ENCODE results near the gene LRRC28.

Gene LRRC28

DNA sequence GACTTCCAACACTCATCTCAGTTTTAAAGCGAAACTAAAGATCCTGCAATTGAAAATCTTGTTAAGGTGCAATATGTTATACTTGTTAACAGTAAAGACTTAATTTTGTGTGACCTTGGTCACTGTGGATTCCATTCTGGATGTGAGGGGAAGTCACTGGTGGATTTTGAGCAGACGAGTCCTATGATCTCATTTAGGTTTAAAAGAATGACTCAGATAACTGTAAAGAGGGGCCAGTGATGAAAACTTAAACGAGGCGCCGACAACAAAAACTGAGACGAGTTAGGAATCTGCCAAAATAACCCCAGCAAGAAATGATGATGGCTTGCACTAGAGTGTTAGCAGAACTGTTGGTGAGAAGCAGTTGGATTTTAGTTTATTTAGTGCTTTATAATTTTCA, 56.5 kb downstream of the LRRC28 start:
- DNase-seq, result peak; percentile 36

DNA sequence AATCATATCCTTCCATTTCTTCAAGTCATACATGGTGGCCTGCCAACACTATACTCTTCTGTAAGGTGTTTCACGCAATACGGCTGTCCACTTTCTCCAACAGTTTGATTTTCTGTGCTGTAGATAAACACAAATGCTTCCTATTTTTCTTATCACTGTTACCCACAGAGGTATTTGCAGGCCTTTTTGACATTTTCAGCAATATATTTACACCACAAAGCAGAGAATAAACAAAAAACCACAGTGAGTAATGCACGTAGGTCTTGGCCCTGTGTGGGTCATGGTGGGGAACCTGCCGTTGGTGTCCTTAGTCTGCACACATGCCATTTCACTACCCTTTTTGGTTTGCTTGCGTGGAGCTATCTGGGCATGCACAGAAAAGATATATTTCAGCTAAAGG, 59.5 kb downstream of the LRRC28 start:
- no peak for DNase-seq

DNA sequence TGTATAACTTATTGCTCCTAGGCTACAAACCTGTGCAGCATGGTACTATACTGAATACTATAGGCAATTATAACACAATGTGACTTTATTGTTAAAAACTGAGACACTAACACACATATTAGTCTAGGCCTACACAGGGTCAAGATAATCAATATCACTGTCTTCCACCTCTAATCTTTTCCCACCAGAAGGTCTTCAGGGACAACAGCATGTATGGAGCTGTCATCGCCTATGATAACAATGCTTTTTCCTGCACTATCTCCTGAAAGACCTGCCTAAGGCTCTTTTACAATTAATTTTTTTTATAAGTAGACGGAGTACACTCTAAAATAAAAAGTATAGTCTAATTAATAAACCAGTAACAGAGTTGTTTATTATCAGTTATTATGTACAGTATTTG, 60.9 kb downstream of the LRRC28 start:
- no peak for DNase-seq

DNA sequence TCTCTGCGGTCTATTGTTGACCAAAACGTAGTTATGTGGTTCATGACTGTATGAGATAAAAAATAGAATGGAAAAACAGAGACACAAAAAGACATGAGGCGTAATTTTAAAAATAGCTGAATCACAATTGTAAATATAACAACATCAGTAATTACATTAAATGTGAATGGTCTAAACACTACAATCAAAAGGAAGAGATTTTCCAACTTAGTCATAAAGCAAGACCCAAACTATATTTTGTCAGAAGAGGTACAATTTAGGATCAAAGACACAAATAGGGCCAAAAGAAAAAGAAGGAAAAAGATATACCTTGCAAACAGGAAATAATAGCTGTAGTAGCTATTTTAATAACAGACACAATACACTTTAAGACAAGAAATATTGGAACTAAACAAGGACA, 61.5 kb downstream of the LRRC28 start:
- no peak for DNase-seq

DNA sequence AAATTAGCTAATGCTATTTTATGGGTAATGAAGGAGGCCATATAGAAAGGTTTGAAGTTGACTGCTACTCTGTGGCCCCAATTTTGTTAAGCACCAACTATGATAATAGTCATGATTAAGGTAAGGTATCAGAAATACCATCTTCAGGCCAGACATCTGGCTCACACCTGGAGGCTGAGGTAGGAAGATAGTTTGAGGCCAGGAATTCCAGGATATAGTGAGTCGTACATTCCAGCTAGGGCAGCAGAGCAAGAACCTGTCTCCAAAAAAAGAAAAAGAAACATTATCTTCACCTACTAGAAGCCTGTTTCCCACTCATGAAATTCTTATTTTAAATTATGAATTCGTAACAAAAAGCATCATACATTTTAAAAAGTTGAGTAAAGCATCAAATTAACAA, 64.4 kb downstream of the LRRC28 start:
- no peak for DNase-seq

DNA sequence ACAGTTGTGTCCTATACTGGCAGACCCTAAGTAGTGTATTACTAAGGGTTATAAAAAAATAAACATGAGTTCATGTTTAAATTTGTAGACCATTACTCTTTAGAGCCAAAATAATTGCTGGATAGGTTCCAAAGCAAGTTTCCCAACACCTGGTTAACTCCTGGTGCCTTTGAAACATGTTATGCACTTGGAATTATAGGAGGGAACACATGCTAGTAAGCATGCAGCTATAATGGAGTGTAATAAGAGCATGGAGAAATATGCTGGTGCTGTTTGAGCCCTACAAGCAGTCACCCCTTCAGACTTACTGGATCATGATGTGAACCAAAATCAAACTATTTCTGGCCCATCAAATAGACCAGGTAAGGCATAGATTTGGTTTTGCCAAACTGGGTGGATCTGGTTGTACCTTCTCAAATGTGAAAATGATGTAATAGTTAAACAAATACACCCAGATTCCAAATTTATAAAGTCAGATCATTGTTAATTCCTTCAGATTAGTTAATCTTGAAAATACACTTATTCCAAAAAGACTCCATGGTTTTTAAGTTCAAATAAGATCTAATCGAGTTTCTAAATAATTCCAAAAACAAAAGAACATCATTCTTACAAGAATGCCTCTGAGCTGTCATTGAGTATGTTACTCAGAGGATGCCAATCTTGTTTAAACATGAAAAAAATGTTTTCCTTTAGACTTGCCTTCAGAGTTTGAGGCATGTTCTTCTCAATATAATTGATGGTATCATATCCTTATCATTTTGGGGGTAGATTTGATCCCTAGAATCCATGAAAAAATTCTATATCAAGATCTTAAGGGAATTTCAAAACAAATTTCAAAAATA, 69.3 kb downstream of the LRRC28 start:
- DNase-seq, result peak; percentile 63

DNA sequence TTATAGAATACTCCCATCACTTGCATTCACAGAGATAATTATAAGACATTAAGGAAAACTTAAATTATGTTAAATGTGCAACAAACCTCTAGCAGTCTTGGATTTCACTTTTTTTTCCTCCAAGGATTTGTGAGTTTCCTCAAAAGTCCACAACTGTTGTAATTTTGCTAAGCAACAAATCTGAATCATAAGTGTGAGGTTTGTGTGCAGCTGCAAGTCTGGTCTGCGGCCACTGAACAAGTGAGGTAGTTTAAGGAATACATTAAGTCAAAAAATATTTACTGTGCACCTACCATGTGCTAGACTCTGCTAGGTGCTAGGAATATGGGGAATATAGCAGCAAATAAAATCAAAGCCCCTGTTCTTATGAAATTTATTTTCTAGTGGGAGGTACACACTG, 70.2 kb downstream of the LRRC28 start:
- no peak for DNase-seq

DNA sequence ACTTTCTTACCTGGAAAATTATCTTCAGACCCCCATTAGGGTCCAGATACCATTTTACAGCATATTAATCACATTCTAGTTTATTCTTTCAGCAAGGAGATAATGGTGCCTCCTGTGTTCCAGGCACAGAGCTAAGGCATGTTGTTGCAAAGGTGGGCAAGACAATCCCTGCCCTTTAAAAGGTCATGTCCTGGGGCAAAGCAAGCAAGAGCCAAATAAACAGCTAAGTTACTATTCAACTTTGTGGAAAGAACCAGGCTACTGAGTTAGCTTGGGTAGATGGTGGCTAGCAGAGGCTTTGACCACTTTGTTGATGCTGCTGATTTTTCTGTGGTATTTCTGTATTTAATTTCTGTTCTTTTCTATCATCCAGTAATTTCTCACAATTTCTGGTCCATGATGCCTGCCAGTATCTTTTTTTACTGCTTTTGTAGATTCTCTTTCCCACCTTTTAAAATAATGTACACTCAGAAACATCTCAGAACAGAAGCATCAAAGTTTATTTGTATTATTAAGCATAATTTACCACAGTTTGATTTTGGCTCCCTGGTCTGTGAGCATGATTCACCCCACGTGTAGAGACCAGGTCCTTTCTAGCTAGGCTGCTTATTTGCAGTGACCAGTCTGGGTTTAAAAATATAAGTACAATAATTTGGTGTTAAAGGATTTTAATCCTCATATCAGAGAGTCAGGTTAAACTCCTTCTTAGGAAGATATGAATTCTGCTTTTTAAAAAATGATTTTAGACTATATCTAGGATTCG, 71.5 kb downstream of the LRRC28 start:
- DNase-seq, result no peak

DNA sequence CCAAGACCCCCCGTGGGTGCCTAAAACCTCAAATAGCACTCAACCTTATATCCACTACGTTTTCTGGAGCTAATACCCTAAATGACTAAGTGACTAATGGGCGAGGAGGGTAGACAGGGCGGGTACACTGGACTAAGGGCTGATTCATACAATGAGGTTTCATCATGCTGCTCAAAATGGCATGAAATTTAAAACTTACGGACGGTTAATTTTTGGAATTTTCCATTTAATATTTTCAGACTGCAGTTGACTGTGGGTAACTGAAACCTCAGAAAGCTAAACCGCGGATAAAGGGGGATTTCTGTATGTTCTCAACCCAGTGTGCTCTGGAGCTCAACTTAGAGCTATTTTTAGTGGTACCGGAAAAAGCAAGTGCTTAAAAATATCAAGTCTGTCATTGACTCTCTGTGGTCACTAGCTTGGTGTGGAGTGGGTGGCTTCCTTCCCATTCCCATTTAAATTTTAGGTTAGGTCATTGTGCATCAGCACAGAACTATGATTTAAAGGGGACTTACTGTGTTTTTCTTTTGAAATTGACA, 72.9 kb downstream of the LRRC28 start:
- peak; percentile 18 for DNase-seq

DNA sequence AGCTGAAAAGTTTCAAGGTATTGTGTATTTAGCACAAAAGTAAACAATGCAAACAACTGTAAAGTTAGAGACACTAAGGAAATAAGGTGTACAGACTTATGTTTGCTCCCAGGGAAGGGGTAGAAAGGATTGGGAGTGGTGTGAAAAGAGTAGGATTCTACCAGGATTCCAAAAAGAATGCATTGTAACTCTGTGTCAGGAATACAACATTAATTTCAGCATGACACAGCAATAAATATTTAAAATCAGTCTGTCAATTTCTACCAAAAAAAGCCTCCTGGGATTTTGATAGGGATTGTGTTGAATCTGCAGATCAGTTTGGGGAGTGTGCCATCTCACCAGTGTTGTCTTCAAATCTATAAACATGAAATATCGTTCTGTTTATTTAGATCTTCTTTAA, 73.4 kb downstream of the LRRC28 start:
- no peak for DNase-seq

DNA sequence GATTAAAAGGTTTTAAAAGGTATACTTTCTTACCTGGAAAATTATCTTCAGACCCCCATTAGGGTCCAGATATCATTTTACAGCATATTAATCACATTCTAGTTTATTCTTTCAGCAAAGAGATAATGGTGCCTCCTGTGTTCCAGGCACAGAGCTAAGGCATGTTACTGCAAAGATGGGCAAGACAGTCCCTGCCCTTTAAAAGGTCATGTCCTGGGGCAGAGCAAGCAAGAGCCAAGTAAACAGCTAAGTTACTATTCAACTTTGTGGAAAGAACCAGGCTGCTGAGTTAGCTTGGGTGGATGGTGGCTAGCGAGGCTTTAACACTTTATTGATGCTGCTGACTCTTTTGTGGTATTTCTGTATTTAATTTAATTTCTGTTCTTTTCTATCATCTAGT, 75.0 kb downstream of the LRRC28 start:
- DNase-seq, result no peak

DNA sequence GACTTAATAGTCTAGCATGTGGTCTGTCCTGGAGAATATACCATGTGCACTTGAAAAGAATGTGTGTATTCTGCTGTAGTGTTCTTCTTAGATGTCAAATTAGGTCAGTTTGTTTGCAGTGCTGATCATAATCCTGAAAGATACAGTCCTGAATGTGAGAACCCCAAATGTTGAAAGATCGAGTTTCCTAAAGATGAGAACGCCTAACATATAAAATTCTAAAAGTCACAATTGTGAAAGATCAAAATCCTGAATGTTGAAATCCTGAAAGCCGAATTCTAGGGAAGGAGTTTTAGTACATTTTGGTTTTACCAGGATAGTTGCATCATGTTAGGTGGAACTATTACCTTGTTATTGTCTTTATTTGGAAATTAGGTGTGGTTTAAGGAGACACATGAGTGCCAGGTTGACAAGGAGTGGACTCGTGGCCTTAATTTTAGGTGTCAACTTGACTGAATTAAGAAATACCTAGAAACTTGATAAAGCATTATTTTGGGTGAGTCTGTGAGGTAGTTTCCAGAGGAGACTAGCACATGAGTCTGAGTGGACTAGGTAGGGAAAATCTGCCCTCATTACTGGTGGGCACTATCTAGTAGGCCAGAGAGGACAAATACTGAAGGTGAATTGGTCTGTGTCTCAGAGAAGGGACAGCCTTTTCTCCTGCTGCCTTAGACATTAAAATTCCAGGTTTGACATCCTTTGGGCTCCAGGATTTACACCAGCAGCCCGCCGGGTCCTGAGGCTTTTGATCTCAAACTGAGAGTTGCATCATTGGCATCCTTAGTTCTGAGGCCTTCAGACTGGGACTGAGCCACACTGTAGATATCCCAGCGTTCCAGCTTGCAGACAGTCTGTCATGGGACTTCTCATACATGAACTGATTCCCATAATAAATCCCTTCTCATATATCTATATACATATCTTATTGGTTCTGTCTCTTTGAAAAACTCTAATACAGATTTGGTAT, 77.1 kb downstream of the LRRC28 start:
- DNase-seq, result no peak

DNA sequence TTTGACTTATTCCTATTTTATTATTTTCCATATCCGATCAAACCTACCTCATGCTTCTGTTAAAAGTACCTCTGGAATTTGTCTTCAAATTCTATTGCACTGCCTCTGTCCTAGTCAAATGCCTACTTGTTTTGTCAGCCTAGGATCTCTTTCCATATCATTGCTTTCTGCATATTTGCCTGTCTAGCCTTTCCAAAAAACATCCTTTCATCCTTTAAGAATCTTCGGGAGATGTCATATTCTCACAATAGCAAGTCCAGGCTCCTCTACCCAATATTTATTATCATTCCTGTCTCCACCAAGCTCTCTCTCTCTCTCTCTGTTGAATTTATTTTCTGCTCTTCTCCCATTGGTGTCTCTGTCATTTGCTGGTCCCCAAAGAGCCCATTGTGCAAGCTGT, 80.1 kb downstream of the LRRC28 start:
- no peak for DNase-seq

DNA sequence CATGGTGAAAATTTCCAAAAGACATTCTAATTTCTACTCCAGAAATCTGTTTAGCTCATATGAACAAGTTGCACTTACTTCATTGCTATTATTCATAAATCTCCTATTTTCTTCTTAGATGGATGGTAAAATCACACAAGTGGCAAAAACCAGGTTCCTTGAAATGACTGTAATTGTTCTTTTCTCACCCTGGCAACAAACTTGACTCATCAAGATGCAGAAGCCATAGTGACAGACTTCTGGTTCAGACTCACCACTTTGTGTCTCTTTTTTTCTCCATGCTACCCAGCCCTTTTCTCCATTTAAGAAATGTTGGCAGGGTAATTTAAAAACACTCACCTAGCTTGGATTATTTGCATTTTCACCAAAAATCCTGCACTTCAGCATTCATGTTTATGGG, 82.1 kb downstream of the LRRC28 start:
- no peak for DNase-seq

DNA sequence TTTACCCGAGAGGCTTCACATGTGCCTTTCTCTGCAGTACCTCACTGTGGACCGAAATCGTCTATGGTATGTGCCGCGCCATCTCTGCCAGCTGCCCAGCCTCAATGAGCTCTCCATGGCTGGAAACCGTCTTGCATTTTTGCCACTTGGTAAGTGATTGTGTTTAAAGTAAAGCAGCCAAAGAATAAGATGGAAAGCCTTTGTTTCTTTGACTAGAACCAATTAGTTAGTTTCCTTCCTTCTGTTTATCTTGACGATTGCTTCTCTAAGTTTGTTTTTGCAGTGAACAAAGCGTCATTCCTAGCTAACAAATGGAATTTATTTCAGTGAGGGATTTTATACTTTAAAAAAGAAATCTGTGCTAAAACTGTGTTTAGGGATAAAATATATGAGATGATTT, 82.7 kb downstream of the LRRC28 start:
- no peak for DNase-seq

DNA sequence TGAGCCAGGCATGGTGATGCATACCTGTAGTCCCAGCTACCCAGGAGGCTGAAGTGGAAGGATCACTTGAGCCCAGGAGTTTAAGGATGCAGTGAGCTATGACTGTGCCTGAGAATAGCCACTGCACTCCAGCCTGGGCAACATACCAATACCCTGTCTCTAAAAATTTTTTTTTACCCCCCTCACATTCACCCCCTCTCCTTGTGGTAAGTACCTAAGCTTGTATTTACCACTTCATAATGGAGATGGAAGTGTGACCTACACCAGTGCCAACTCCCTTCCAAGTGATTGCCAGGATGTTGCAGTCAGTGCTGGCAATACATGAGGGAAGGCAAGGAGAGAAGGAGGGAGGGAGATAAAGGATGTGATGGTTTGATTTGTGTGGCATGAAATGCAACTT, 84.2 kb downstream of the LRRC28 start:
- no peak for DNase-seq

DNA sequence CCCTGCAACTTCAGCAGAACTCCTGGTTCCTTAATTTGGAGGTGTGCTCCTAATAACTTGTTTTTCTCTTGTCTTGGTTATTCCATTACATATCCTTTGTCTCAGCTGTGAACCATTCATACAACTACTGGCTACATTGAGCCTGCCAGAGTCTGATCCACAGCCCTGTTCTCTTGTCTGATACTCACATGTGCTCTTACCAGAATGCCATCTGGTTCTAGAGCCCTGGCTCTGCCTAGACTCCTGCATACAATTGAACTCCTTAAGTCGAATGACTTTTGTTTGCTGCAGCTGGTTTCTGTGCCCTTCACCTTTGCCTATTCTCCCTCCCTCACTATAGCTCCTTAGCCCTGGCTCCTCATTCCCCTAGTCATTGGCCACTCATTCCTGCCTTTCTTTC, 85.5 kb downstream of the LRRC28 start:
- DNase-seq, result no peak

DNA sequence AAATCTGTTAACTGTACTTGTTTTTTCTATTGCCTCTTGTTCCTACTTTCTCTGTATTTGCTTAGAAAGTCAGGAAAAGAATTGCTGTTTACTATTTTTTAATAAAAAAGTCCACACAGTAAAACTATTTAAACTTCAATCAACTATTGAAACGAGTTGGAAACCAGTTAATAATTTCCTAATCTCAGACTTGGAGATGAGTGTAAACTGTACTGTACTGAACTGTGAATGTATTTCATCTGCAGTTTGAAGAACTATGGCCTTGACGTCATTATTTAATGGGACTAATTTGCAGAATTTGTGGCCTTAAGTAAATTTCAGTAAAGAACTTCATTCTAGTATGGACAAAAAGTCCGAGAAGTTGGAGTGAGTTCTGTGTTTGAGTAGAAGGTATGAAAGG, 89.1 kb downstream of the LRRC28 start:
- DNase-seq, result no peak

DNA sequence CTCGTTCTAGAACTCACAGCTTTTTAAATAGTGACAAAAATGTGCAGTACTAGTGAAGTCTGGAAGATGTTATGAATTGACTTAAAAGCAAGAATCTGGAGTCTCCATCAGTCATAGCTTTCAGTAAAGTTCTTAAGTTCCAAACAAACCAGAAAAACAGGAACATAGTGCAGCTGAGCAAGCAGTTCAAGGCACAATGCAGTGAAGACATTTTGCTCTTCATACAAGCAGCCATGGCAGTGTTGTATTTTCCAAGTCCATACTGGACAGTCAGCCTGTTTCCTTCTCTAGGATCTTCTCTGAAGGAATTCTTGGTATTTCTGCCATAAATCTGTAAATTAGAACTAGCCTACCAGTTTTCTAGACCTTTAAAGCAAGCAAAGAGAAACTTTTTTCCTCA, 90.5 kb downstream of the LRRC28 start:
- DNase-seq, result no peak

DNA sequence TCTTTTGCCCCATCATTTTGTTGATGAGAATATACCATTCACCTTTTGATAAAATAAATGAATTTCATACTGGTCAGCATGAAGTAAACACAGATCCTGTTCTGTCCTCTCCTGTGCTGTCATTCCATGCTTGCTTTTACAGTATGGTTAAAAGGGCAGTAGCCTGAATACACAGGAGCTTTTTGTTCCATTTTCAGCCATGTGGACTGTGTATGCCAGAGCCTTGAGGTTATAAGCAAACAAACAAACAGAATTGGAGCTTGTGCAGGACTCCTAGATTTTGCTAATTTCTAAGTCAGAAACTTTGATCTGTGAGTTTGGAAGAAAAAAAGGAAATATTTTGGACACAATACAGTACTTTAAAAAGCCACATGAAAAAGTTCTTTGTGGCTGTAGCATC, 91.9 kb downstream of the LRRC28 start:
- no peak for DNase-seq

DNA sequence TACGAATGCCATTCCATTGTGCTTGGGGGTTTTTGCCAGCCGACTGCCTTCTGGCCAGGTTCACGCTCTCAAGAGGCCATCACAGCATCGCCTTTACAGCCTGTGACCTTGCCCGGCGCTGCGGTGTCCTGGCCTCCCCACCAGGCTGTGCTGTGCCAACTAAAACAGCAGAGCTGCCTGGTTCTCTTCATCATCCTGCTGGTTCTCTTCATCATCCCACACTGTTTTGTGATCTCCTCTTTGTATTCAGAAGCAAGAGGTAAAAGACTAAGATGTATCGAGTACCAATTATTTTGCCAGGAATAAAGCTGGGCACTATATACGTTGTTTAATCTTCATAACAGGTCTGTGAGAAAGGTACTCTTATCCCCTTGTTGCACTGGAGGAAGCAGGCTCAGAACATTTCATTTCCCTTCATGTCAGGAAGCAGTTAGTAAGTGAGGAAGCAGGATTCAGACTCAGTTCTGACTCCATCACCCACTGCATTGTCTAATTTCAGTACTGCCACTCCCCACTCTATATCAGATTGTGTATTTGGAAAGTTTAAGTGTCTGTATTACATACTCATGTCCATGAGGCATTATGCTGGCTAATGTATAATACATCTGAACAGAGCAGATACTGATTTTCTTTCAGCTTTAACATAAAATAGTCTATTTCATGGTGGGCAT, 92.7 kb downstream of the LRRC28 start:
- DNase-seq, result peak; percentile 34

DNA sequence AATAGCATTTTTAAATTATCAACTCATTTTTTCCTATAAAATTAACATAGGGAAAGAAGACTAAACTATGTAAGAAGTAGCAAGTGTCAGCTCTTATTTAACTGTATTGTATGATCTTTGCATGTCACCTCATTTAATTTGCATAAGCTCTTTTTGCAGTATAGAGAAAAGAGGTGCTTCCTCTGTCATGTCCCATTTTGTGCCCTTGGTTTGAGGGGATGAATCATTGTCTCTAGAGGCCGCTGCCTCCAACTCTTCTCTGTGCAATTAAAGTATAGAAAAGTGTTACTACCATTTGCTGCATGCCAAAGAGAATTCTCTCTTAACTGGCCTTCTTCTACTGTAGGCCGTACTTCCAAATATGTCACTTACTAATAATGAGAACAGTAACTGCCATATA, 93.4 kb downstream of the LRRC28 start:
- no peak for DNase-seq

All from NCI-H69 (cell line).